ENCODE results near the gene TRRAP.

DNA sequence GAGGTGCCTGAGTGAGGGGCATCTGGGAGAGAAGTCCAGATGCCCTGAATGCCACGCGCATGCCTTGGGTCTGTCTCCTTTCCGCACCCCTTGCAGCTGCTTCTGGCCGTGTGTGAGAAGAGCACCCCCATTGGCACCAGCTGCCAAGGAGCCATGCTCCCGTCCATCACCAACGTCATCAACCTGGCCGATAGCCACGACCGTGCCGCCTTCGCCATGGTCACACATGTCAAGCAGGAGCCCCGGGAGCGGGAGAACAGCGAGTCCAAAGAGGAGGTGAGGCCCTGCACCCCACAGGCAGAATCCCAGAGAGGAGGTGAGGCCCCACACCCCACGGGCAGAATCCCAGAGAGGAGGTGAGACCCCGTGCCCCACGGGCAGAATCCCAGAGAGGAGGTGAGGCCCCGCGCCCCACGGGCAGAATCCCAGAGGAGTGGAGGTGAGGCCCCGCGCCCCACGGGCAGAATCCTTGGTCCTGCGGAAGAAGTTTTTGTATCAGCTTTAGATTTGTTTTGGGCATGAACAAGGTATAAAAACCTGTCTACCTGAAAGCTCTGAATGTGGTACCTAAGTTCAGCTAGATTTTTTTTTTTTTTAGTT is 91.8 kb downstream of the TRRAP start:
- TF ChIP-seq, protein P1, sequence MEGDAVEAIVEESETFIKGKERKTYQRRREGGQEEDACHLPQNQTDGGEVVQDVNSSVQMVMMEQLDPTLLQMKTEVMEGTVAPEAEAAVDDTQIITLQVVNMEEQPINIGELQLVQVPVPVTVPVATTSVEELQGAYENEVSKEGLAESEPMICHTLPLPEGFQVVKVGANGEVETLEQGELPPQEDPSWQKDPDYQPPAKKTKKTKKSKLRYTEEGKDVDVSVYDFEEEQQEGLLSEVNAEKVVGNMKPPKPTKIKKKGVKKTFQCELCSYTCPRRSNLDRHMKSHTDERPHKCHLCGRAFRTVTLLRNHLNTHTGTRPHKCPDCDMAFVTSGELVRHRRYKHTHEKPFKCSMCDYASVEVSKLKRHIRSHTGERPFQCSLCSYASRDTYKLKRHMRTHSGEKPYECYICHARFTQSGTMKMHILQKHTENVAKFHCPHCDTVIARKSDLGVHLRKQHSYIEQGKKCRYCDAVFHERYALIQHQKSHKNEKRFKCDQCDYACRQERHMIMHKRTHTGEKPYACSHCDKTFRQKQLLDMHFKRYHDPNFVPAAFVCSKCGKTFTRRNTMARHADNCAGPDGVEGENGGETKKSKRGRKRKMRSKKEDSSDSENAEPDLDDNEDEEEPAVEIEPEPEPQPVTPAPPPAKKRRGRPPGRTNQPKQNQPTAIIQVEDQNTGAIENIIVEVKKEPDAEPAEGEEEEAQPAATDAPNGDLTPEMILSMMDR (IDR thresholded peaks at IDR 0.05): no peak
- TF ChIP-seq POLR2A (IDR thresholded peaks at IDR 0.05): no peak

Measured in esophagus squamous epithelium (tissue), 4 donors.